Adrenal gland (tissue), 12 donors: ENCODE results near the gene SGMS1. TPM values are rescaled to one million over a fixed set of nuclear protein-coding genes. Genes with fewer than 3 reads are reported as not detected.

Experiments
- DNase-seq, 7 donors: peaks; one replicate each; pipeline ENCODE4 v3.0.0-alpha.2; 2019 to 2020
- H3K27ac ChIP-seq, 5 donors: fragments of 200-600 bp; sonication (generic) in 4 of 5; 1 replicate in 3 of 5; 2 replicates in 2 of 5; pipeline versions ENCODE4 v1.5.1 to v1.8.0; 2016 to 2020; ENCODE audit warnings: mild to moderate bottlenecking in 1 of 5
- H3K27me3 ChIP-seq: fragments of 200-600 bp; 2 replicates; pipeline ENCODE4 v1.8.0; 2021
- H3K36me3 ChIP-seq, 2 donors: fragments of 200-600 bp; replicated peaks in 1 of 2; 1 replicate in 1 of 2; 2 replicates in 1 of 2; pipeline versions ENCODE4 v1.5.1 to v1.8.0; 2018 to 2022
- H3K4me1 ChIP-seq, 2 donors: fragments of 200-600 bp; replicated peaks in 1 of 2; 1 replicate in 1 of 2; 2 replicates in 1 of 2; pipeline versions ENCODE4 v1.5.1 to v1.8.0; 2018 to 2021
- H3K4me3 ChIP-seq, 4 donors: fragments of 200-600 bp; sonication (generic) in 3 of 4; one replicate each; pipeline ENCODE4 v1.5.1; 2016 to 2018
- H3K9me3 ChIP-seq, 3 donors: fragments of 200-600 bp; sonication (generic) in 1 of 3; replicated peaks in 1 of 3; 1 replicate in 2 of 3; 2 replicates in 1 of 3; pipeline versions ENCODE4 v1.5.1 to v1.8.0; 2016 to 2021
- POLR2A ChIP-seq, 2 donors: fragments of 450-650 bp; IDR thresholded peaks; one replicate each; pipeline ENCODE4 v1.6.1; 2017; ENCODE audit warnings: antibody characterized with exemption in 2 of 2, mild to moderate bottlenecking in 2 of 2, moderate library complexity in 1 of 2
- WGBS, 4 donors: extraction: QIAGEN DNeasy Blood & Tissue Kit in 2 of 4; methylation state at CpG; one replicate each; pipeline versions ENCODE4 v1.1.5 to v1.1.7; 2013 to 2017; 5-methylcytosine and 5-hydroxymethylcytosine counted together
- intact Hi-C, 2 donors: fragments of 100-400 bp; cut with DNase I; formaldehyde crosslinking; loops; one replicate each; pipeline versions ENCODE4 v1.14.1 to v1.15.0; 2022 to 2023
- polyA plus RNA-seq, 3 donors: library from polyadenylated mRNA; stranded (reverse); fragments of 200-250 nt in 2 of 3; fragments of 350-450 nt in 1 of 3; fragmentation: Illumina TruSeq in 1 of 3; extraction: RNeasy Lipid Tissue Mini Kit (QIAGEN cat#74804) in 1 of 3; gene quantifications; one replicate each; pipeline ENCODE4 v1.2.3, GENCODE V29; 2013 to 2014
- total RNA-seq, 9 donors: library from RNA; depleted of rRNA in 4 of 9; stranded (reverse); fragments of >200 nt in 4 of 9; fragments of 120-200 nt in 1 of 9; fragmentation: NEBNext Ultra II Directional in 1 of 9; extraction: Animal tissue kit (Norgen Biotek cat#: 25700) in 1 of 9; gene quantifications; one replicate each; pipeline versions ENCODE4 v1.1.0 to v1.2.4, GENCODE V29; 2013 to 2023
- TF ChIP-seq, protein P1 (sequence below), 6 experiments: fragments of 450-650 bp in 4 of 6; fragments of 200-600 bp in 2 of 6; sonication (generic) in 1 of 6; IDR thresholded peaks; 1 replicate in 5 of 6; 2 replicates in 1 of 6; pipeline versions ENCODE4 v1.5.1 to v1.8.0; 2016 to 2021; ENCODE audit warnings: antibody characterized with exemption in 6 of 6, mild to moderate bottlenecking in 2 of 6, moderate library complexity in 1 of 6
- donor health status: healthy with polysubstance abuse.
- donor health status: Bipolar disorder and iron deficiency.
- donor health status: DM: yes; HTN: yes; CAD: no.
- donor health status: DM: no; HTN: no; CAD: no.
- donor health status: DM: no; HTN: no; CAD: no.
- donor health status: DM: yes; HTN: yes; CAD: no.

SGMS1 gene
- total and polyA plus RNA-seq, 12 donors: 9.1 to 152 (median 62.2) TPM

DNA sequence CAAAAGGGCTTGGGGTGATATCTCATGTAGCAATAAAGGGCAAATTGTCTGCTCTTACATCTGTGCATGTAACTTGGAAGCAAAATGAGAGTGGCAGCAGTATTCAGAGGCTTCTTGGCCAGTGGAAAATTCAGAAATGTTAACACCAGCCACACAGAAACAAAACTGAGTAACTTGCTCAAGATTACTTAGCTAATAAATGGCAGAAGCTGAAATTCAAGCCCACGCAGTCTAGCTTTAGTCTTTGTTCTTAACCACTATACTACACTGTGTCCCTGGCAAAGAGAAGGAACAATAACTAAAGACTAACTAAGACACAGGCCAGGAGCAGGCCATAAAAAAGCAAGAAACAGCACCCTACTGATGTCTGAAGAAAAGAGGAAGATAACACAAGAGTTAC is 186.5 kb downstream of the SGMS1 start:
- Histone ChIP-seq H3K4me3 (no peak overlapping the region), H3K27me3 (no peaks in the 10 kb centered on the region), H3K4me1 (peaks cover 0 to 1% of the 10 kb centered on the region in 2 donors), H3K36me3 (no peaks in the 10 kb centered on the region), H3K9me3 (no peaks in the 10 kb centered on the region), H3K27ac (no peak overlapping the region)
- 86 to 100% (median 95%) methylated on average over 1 of the region's 1 CpG for WGBS, 4 donors
- intact Hi-C loops: no loop called here
- TF ChIP-seq, protein P1, sequence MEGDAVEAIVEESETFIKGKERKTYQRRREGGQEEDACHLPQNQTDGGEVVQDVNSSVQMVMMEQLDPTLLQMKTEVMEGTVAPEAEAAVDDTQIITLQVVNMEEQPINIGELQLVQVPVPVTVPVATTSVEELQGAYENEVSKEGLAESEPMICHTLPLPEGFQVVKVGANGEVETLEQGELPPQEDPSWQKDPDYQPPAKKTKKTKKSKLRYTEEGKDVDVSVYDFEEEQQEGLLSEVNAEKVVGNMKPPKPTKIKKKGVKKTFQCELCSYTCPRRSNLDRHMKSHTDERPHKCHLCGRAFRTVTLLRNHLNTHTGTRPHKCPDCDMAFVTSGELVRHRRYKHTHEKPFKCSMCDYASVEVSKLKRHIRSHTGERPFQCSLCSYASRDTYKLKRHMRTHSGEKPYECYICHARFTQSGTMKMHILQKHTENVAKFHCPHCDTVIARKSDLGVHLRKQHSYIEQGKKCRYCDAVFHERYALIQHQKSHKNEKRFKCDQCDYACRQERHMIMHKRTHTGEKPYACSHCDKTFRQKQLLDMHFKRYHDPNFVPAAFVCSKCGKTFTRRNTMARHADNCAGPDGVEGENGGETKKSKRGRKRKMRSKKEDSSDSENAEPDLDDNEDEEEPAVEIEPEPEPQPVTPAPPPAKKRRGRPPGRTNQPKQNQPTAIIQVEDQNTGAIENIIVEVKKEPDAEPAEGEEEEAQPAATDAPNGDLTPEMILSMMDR (IDR thresholded peaks at IDR 0.05): no peak
- TF ChIP-seq POLR2A (IDR thresholded peaks at IDR 0.05): no peak
- DNase-seq: no peak

GRCh38 chr10:50436805-50437204 is 187.0 kb downstream of the SGMS1 start:
- no peak for TF ChIP-seq POLR2A (IDR thresholded peaks at IDR 0.05)
- TF ChIP-seq, protein P1 (IDR thresholded peaks at IDR 0.05): no peak
- H3K4me3 ChIP-seq: no peak overlapping the region
- no peak overlapping the region for H3K27ac ChIP-seq
- intact Hi-C loops: no loop called here
- H3K9me3 ChIP-seq: no peaks in the 10 kb centered on the region
- WGBS, 4 donors: 95 to 98% (median 96%) methylated on average over 4 of the region's 4 CpGs
- H3K4me1 ChIP-seq: peaks cover 0 to 6% of the 10 kb centered on the region in 2 donors
- no peaks in the 10 kb centered on the region for H3K36me3 ChIP-seq
- H3K27me3 ChIP-seq: no peaks in the 10 kb centered on the region
- DNase-seq: no peak

DNA sequence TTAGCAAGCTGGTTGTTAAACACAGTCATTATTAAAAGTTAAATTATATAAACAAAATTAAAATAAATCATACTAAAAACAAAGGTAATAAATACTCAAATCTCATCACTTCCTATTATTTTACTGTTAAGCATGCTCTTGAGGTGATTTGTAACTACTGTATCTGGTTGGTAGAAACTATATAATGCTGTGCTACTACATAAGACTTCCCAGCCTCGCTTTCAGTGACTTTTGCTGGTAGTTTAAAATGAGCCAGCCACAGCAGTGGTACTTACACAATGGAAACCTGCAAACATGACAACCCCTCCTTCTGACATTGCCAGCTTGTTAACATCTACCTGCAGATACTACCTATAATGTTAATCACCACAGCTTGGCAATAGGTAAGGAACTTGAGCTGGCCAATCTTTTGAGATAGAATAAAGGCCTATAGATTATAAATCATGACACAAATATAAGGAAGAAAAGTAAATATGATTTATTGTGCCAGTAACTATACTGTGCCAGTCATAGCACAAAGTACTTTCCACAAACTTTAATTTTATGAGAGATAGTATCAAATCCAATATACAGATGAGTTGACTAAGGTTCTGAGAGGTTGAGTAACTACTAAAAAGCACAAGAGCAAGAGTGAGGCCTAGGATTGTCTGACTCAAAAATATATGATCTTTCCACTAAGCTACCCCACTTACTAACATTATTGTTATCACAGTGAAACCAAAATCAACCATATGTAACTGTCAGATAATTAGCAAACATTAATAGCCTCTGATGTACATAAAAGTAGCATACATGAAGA is 191.3 kb downstream of the SGMS1 start:
- Histone ChIP-seq H3K4me3 (no peak overlapping the region), H3K9me3 (no peaks in the 10 kb centered on the region), H3K27me3 (no peaks in the 10 kb centered on the region), H3K27ac (peak overlapping the region in 3 of 5 donors; percentile 24 to 76 (median 36)), H3K4me1 (peaks cover 0 to 19% of the 10 kb centered on the region in 2 donors), H3K36me3 (no peaks in the 10 kb centered on the region)
- intact Hi-C loops: no loop called here
- DNase-seq: no peak
- TF ChIP-seq, protein P1 (IDR thresholded peaks at IDR 0.05): no peak
- TF ChIP-seq POLR2A (IDR thresholded peaks at IDR 0.05): no peak
- 87 to 95% (median 94%) methylated on average over 1 of the region's 1 CpG for WGBS, 4 donors

DNA sequence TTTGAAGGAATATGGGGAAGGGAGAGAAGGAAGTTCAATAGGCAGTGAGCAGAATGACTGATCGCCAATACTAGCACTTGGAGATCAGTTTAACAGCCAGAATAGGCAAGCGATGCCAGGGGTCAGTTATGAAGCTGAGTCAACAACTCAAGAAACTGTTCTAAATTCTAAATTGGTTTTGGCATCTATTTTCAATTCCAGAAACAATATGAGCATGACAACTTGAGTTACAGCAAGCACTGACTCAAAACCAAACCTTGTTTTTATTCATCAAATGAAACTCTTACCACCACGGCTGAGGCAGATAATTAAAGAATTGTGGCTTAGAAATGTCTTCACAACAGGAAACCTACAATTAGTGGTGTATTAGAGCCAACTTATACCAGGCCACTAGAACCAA is 192.0 kb downstream of the SGMS1 start:
- Histone ChIP-seq H3K4me1 (peaks cover 0 to 19% of the 10 kb centered on the region in 2 donors), H3K27me3 (no peaks in the 10 kb centered on the region), H3K27ac (peak overlapping the region in 4 of 5 donors; percentile 10 to 76 (median 30)), H3K9me3 (no peaks in the 10 kb centered on the region), H3K36me3 (no peaks in the 10 kb centered on the region), H3K4me3 (peak overlapping the region in 1 of 4 donors; percentile 17)
- intact Hi-C loops: no loop called here
- TF ChIP-seq, protein P1 (IDR thresholded peaks at IDR 0.05): no peak
- no peak for TF ChIP-seq POLR2A (IDR thresholded peaks at IDR 0.05)
- DNase-seq: peak in 1 of 7 donors; percentile 32
- WGBS, 4 donors: 37 to 48% (median 44%) methylated on average over 3 of the region's 3 CpGs
